EH (cell line): ENCODE measurements around the gene TKT.

Experiments used
- DNase-seq: peaks from one replicate; pipeline ENCODE4 v3.0.0-alpha.2; 2015; ENCODE audit warnings: low read depth

The TKT gene

GRCh38 chr3:53180305-53181023 is 75.4 kb downstream of the TKT start:
- no peak for DNase-seq

- DNase-seq: no peak
These were observed 76.2 kb downstream of the TKT start for GRCh38 chr3:53179580-53179979.

GRCh38 chr3:53178246-53178645 is 77.6 kb downstream of the TKT start:
- DNase-seq: no peak

GRCh38 chr3:53175613-53176540 is 79.9 kb downstream of the TKT start:
- DNase-seq: no peak
